GM23248 (cell line): Measurements from ENCODE around the gene PDE6B. TPM values are rescaled to one million over a fixed set of nuclear protein-coding genes. Genes with fewer than 3 reads are reported as not detected.
A peak's percentile ranks its signal among the peaks of the same experiment; 100 is the strongest.

Experiments
- DNase-seq: peaks from one replicate; pipeline ENCODE4 v3.0.0-alpha.2; 2015
- H2AFZ ChIP-seq: fragments of 200-600 bp; sonication (generic); 2 replicates; pipeline ENCODE4 v1.6.1; 2016; ENCODE audit warnings: antibody characterized with exemption
- H3F3A ChIP-seq: fragments of 200-600 bp; sonication (generic); 2 replicates; pipeline ENCODE4 v1.6.1; 2016; ENCODE audit warnings: mild to moderate bottlenecking, antibody characterized with exemption, mixed run types; ENCODE audit not compliant: insufficient read depth
- H3K27ac ChIP-seq: fragments of 200-600 bp; sonication (generic); 2 replicates; pipeline ENCODE4 v1.5.1; 2016; ENCODE audit warnings: mild to moderate bottlenecking
- H3K27me3 ChIP-seq: fragments of 200-600 bp; sonication (generic); replicated peaks from 2 replicates; pipeline ENCODE4 v1.6.1; 2016; ENCODE audit warnings: mild to moderate bottlenecking; ENCODE audit not compliant: insufficient read depth
- H3K36me3 ChIP-seq: fragments of 200-600 bp; sonication (generic); 2 replicates; pipeline ENCODE4 v1.6.1; 2016; ENCODE audit warnings: low read depth, mild to moderate bottlenecking
- H3K4me1 ChIP-seq: fragments of 200-600 bp; sonication (generic); 2 replicates; pipeline ENCODE4 v1.6.1; 2016; ENCODE audit warnings: mild to moderate bottlenecking; ENCODE audit not compliant: insufficient read depth
- H3K4me2 ChIP-seq: fragments of 200-600 bp; sonication (generic); one replicate; pipeline ENCODE4 v1.6.1; 2016; ENCODE audit warnings: mild to moderate bottlenecking; ENCODE audit not compliant: unreplicated experiment
- H3K4me3 ChIP-seq: fragments of 200-600 bp; sonication (generic); 2 replicates; pipeline ENCODE4 v1.5.1; 2016; ENCODE audit warnings: mild to moderate bottlenecking
- H3K79me2 ChIP-seq: fragments of 200-600 bp; sonication (generic); 2 replicates; pipeline ENCODE4 v1.6.1; 2016; ENCODE audit warnings: mild to moderate bottlenecking; ENCODE audit not compliant: insufficient read depth
- H3K9ac ChIP-seq: fragments of 200-600 bp; sonication (generic); 2 replicates; pipeline ENCODE4 v1.6.1; 2016; ENCODE audit warnings: mild to moderate bottlenecking
- H3K9me2 ChIP-seq: fragments of 200-600 bp; sonication (generic); 2 replicates; pipeline ENCODE4 v1.6.1; 2016; ENCODE audit warnings: mixed run types, mild to moderate bottlenecking, moderate library complexity; ENCODE audit not compliant: insufficient read depth
- H3K9me3 ChIP-seq: fragments of 200-600 bp; sonication (generic); one replicate; pipeline ENCODE4 v1.6.1; 2017; ENCODE audit warnings: low read depth
- H4K20me1 ChIP-seq: fragments of 200-600 bp; sonication (generic); 2 replicates; pipeline ENCODE4 v1.6.0; 2016; ENCODE audit not compliant: insufficient read depth
- EZH2 ChIP-seq: fragments of 200-600 bp; sonication (generic); IDR thresholded peaks from 2 replicates; pipeline ENCODE4 v1.6.1; 2018; ENCODE audit warnings: antibody characterized with exemption, mild to moderate bottlenecking; ENCODE audit not compliant: insufficient read depth, poor library complexity, severe bottlenecking
- EZH2phosphoT487 ChIP-seq: fragments of 200-600 bp; sonication (generic); IDR thresholded peaks from 2 replicates; pipeline ENCODE4 v1.6.1; 2018; ENCODE audit warnings: antibody characterized with exemption, moderate library complexity, mild to moderate bottlenecking, low read depth; ENCODE audit not compliant: insufficient read depth
- WGBS, 2 experiments: methylation state at CpG; one replicate each; pipeline ENCODE4 v1.1.6; 2015 to 2017; ENCODE audit warnings: low lambda C conversion rate in 2 of 2, low coverage in 1 of 2; ENCODE audit errors: missing lambda C conversion rate in 2 of 2; 5-methylcytosine and 5-hydroxymethylcytosine counted together
- in situ Hi-C: fragments of 300-500 bp; cut with MboI; formaldehyde crosslinking; loops from 2 replicates; pipeline ENCODE4 v1.15.0; 2020
- polyA plus RNA-seq: library from polyadenylated mRNA; unstranded; fragments of >200 nt; fragmentation: Nextera tagmentation; extraction: Ambion mirVana; gene quantifications from 2 replicates; pipeline ENCODE4 v1.2.1, GENCODE V29; 2016
- total RNA-seq: library from RNA; depleted of rRNA; stranded (reverse); fragments of >200 nt; shearing (Covaris generic); gene quantifications from 2 replicates; pipeline ENCODE4 v1.2.3, GENCODE V29; 2014

Gene PDE6B
- total and polyA plus RNA-seq, 2 experiments from 2014 or later = 0.11 TPM; not detected in 1

DNA sequence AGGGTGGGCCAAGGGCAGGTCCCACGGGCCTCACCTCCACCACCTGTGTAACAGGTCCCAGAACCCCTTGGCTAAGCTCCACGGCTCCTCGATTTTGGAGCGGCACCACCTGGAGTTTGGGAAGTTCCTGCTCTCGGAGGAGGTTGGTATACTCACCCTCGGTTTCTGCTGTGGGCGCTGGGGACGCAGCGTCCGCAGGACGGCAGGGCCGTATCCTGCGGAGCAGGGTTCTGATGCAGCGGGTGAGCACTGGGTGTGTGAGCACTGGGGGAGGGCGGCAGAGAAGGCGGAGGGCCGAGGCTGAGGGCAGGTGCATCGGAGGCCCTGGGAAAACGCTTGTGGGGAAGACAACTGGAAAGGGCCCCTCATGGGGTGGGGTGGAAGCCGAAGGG, 37.7 kb downstream of the PDE6B start:
- H2AFZ ChIP-seq = no peak overlapping the region
- WGBS, 2 experiments = 36 to 40% methylated on average over 19 to 20 of the region's 20 CpGs

GRCh38 chr4:663438-664428, 38.4 kb downstream of the PDE6B start:
- H3K4me1 ChIP-seq = no peaks in the 10 kb centered on the region
- no peak overlapping the region for H3K27ac ChIP-seq
- H3K4me3 ChIP-seq = peak overlapping the region; percentile 43
- TF ChIP-seq EZH2 (no peak), EZH2phosphoT487 (no peak)
- H4K20me1 ChIP-seq = no peaks in the 10 kb centered on the region
- no peaks in the 10 kb centered on the region for H3K79me2 ChIP-seq
- no peaks in the 10 kb centered on the region for H3K27me3 ChIP-seq
- no peaks in the 10 kb centered on the region for H3K36me3 ChIP-seq
- no peak for DNase-seq
- H3F3A ChIP-seq = no peaks in the 10 kb centered on the region
- no peak overlapping the region for H3K4me2 ChIP-seq
- no peaks in the 10 kb centered on the region for H3K9me3 ChIP-seq
- in situ Hi-C loops = no loop called here
- WGBS, 2 experiments = 3 to 5% methylated on average over 69 of the region's 80 CpGs
- no peaks in the 10 kb centered on the region for H3K9me2 ChIP-seq
- no peak overlapping the region for H3K9ac ChIP-seq
- H2AFZ ChIP-seq = peak overlapping the region; percentile 33

More for the DNA sequence above, 37.7 kb downstream of the PDE6B start:
- in situ Hi-C loops = no loop called here
- TF ChIP-seq EZH2phosphoT487 = no peak
- no peak for TF ChIP-seq EZH2
- no peaks in the 10 kb centered on the region for H3K36me3 ChIP-seq
- no peak overlapping the region for H3K4me3 ChIP-seq
- no peaks in the 10 kb centered on the region for H4K20me1 ChIP-seq
- no peaks in the 10 kb centered on the region for H3K9me3 ChIP-seq
- DNase-seq = no peak
- H3K4me1 ChIP-seq = no peaks in the 10 kb centered on the region
- H3K9ac ChIP-seq = no peak overlapping the region
- H3K79me2 ChIP-seq = no peaks in the 10 kb centered on the region
- no peak overlapping the region for H3K27ac ChIP-seq
- H3K27me3 ChIP-seq = no peaks in the 10 kb centered on the region
- no peak overlapping the region for H3K4me2 ChIP-seq
- no peaks in the 10 kb centered on the region for H3K9me2 ChIP-seq
- no peaks in the 10 kb centered on the region for H3F3A ChIP-seq

DNA sequence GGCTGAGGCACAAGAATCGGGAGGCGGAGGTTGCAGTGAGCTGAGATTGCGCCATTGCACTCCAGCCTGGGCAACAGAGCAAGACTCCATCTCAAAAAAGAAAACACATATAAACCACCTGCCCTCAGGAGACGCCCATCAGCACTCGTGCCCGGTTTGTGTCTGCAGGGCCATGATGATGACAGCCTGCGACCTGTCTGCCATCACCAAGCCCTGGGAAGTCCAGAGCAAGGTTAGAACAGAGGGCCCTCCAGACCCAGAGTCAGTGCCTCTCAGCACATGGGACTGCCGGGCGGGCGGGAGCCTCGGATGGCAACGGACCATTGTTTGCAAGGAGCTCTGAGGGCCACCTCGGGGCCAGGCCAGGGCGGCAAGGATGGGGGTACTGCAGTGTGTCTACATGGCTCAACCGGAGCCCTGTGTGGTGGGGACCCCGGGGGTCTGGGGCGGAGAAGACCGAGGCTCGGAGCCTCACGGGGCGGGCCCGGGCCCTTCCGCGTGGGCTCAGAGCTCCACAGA, 39.4 kb downstream of the PDE6B start:
- H3K4me3 ChIP-seq = no peak overlapping the region
- no peaks in the 10 kb centered on the region for H3K9me2 ChIP-seq
- no peaks in the 10 kb centered on the region for H3F3A ChIP-seq
- no peaks in the 10 kb centered on the region for H3K4me1 ChIP-seq
- H4K20me1 ChIP-seq = no peaks in the 10 kb centered on the region
- no peak overlapping the region for H3K27ac ChIP-seq
- no peaks in the 10 kb centered on the region for H3K27me3 ChIP-seq
- DNase-seq = no peak
- H3K79me2 ChIP-seq = no peaks in the 10 kb centered on the region
- in situ Hi-C loops = no loop called here
- H3K36me3 ChIP-seq = no peaks in the 10 kb centered on the region
- H3K4me2 ChIP-seq = no peak overlapping the region
- H3K9me3 ChIP-seq = no peaks in the 10 kb centered on the region
- WGBS, 2 experiments = 93 to 94% methylated on average over 17 to 23 of the region's 24 CpGs
- TF ChIP-seq EZH2phosphoT487 = no peak
- no peak for TF ChIP-seq EZH2
- no peak overlapping the region for H2AFZ ChIP-seq
- no peak overlapping the region for H3K9ac ChIP-seq

- Histone ChIP-seq H3K4me3 (no peak overlapping the region), H3K36me3 (no peaks in the 10 kb centered on the region), H4K20me1 (no peaks in the 10 kb centered on the region), H3K9me3 (no peaks in the 10 kb centered on the region), H3K79me2 (no peaks in the 10 kb centered on the region), H2AFZ (no peak overlapping the region), H3K4me1 (no peaks in the 10 kb centered on the region), H3K4me2 (no peak overlapping the region), H3K27ac (no peak overlapping the region), H3K27me3 (no peaks in the 10 kb centered on the region), H3K9ac (no peak overlapping the region), H3K9me2 (no peaks in the 10 kb centered on the region), H3F3A (no peaks in the 10 kb centered on the region)
- 76 to 84% methylated on average over 10 to 12 of the region's 12 CpGs for WGBS, 2 experiments
- in situ Hi-C loops = no loop called here
- no peak for DNase-seq
- TF ChIP-seq EZH2 (no peak), EZH2phosphoT487 (no peak)
Measured at GRCh38 chr4:665381-665750, 40.0 kb downstream of the PDE6B start.
